Cardiac fibroblast (primary cell): ENCODE data around the gene TMEM240.

Source experiments
- DNase-seq, 2 donors: peaks; one replicate each; pipeline versions ENCODE4 v3.0.0 to v3.0.0-alpha.2; 2010; ENCODE audit warnings: low read depth in 2 of 2
- H3K4me3 ChIP-seq, 2 donors: replicated peaks in 1 of 2; 1 replicate in 1 of 2; 2 replicates in 1 of 2; pipeline ENCODE4 v1.5.1; 2011; ENCODE audit warnings: low read depth in 2 of 2, low read length in 2 of 2, mild to moderate bottlenecking in 2 of 2, moderate library complexity in 1 of 2
- TF ChIP-seq, protein P1 (sequence below): IDR thresholded peaks from one replicate; pipeline ENCODE4 v1.5.1; 2011; ENCODE audit warnings: low read depth, mild to moderate bottlenecking, low read length, inconsistent platforms

TMEM240 gene

DNA sequence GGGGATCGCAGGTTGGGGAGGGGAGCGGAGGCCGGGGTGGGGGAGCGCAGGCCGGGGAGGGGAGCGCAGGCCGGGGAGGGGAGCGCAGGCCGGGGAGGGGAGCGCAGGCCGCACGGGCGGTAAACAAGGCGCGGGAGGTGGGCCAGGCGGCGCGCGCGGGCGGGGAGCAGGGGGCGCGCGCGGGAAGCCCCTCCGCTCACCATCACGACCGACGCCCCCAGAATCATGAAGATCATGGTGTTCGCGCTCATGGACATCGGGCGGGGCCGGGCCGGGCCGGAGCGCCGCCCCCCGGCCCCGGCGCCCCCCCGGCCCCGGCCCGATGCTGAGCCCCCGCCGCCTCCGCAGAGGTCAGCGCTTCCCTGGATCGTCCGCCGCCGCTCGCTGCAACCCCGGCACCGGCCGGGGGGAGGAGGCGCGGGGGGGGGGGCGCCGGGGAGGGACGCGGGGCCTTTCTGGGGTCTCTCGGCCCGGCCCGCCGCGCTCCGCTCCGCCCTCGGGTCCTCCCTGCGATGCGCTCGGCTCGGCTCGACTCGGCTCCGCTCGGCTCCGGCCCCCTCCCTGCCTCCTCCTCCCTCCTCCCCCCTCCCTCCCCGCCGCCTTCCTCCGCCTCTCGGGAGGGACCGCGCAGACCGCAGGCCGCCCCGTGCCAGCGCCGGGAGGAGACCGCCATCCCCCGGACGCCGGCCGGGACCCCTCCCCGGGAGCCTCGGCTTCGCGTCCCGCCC, at the start of gene TMEM240:
Gene TMEM240 (minus strand): TSS at position 535 of the 728 bp plus-strand sequence. CDS start 278 bp downstream, at position 257.
- TF ChIP-seq, protein P1, sequence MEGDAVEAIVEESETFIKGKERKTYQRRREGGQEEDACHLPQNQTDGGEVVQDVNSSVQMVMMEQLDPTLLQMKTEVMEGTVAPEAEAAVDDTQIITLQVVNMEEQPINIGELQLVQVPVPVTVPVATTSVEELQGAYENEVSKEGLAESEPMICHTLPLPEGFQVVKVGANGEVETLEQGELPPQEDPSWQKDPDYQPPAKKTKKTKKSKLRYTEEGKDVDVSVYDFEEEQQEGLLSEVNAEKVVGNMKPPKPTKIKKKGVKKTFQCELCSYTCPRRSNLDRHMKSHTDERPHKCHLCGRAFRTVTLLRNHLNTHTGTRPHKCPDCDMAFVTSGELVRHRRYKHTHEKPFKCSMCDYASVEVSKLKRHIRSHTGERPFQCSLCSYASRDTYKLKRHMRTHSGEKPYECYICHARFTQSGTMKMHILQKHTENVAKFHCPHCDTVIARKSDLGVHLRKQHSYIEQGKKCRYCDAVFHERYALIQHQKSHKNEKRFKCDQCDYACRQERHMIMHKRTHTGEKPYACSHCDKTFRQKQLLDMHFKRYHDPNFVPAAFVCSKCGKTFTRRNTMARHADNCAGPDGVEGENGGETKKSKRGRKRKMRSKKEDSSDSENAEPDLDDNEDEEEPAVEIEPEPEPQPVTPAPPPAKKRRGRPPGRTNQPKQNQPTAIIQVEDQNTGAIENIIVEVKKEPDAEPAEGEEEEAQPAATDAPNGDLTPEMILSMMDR: no peak
- H3K4me3 ChIP-seq: peak within 1 kb of the TSS; percentile 54 to 55
- DNase-seq: peak; percentile 74 to 87

DNA sequence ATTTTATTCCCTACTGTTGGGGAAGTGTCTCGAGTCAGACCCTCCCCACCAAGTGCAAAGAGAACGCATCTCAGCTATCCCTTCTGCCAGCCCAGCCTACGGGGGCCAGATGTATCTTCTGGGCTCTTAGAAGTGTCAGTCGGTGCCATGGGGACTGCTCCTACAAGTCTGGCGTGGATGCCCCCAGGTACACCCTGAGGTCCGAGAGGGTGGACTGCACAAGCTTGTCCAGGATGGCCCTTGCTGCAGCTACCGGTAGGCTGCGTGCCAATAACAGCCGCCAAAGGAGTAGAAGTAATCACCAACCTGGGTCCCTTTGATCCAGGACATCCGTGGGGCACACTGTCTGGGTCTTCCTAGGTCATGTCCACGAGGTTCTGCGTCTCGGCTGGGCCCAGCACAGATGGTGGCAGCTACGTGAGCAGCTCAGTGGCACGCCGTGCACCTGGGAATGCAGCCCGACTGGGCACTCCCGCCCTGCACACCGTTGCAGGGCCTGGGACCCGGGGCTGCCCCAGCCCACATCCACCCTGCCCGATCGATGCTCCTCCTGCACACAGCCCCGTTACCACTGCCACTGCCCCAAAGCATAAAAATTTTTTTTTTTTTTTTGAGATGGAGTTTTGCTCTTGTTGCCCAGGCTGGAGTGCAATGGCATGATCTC, 43.1 kb upstream of the TMEM240 start:
- no peak overlapping the region for H3K4me3 ChIP-seq
- TF ChIP-seq, protein P1: no peak
- no peak for DNase-seq

DNA sequence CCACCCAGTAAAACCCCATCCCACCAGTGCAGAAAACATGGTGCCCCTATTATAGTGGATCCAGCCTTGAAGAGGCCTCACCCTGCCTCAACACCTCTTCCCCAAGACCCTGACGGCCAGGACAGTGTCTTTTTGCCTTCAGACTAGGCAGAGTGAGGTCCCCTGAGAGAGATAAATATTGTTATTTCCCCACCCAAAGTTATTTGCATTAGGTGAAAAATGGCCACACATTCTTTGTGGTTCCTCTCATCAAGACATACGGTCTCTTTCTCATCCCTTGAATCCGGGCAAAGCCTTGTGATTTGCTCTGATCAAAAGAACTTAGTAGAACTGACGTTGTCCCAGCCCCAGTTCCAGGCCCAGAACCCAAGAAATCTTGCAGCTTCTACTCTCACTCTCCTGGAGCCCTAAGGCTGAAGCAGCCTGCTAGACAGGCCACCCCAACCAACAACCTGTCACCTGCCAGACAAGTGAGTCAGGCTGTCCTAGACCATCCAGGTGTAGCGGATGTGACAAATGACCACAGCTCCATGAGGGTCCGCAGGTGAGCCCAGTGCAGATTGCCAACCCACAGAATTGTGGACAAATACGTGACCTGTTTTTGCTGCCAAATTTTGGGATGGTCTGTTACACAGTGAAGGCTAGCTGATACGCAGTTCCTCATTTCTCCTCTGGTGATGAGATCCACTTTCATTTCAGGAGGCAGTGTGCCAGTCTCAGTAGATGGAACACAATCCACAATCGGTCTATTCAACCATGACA, 42.3 kb upstream of the TMEM240 start:
- TF ChIP-seq, protein P1: no peak
- H3K4me3 ChIP-seq: no peak overlapping the region
- DNase-seq: no peak

DNA sequence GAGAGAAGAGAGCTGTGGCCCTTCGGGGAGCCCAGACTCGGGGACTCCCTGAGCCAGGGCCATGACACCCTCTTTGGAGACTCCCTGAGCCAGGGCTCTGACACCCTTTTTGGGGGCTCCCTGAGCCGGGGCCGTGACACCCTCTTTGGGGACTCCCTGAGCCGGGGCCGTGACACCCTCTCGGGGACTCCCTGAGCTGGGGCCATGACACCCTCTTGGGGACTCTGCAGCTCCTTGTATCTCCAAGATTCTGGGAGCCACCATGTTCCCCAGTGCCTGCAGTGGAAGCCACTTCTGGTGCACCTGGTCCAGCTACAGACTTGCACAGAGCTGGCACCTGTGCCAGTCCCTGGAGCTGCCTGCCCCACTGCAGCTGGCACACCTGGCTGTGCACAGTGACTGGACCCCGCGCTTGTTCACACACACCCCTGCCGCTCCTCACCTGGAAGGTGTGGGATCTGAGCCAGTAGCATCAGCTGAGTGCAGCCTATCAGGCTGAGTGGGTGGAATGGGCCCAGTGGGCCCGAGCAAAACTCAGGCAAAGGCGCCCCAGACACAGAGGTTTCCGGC, 38.0 kb upstream of the TMEM240 start:
- no peak overlapping the region for H3K4me3 ChIP-seq
- TF ChIP-seq, protein P1: no peak
- no peak for DNase-seq

DNA sequence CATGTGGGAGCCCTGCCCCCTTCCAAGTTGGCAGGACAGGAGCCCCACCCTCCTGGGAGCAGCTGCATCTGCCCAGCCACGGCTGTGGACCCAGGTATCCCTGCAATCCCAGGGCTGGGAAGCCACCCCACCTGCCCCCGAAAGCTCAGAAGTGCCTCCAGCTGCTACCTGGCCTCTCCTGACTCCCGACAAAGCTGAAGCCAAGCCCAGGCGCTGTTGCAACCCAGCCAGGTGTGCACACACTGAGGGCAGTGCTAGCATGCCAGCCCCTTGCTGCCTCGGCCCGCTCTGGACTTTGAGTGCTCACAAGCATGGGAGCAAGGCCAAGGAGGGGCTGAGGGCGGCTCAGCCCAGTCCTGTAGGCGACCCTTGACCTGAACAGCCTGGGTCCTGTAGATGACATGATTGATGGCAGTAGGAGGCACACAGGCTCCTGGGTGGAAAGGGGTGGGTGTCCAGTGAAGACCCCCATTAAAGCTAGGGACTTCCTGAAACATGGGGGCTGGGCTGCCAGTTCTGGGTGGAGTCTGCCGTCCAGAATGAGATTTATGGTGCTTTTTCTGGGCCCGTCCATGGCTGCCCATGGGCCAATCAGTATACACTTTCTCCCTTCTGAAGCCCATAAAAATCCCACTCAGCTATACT, 37.1 kb upstream of the TMEM240 start:
- no peak for DNase-seq
- H3K4me3 ChIP-seq: no peak overlapping the region
- TF ChIP-seq, protein P1: no peak
